ENCODE results near the gene TMEM266.

The TMEM266 gene

DNA sequence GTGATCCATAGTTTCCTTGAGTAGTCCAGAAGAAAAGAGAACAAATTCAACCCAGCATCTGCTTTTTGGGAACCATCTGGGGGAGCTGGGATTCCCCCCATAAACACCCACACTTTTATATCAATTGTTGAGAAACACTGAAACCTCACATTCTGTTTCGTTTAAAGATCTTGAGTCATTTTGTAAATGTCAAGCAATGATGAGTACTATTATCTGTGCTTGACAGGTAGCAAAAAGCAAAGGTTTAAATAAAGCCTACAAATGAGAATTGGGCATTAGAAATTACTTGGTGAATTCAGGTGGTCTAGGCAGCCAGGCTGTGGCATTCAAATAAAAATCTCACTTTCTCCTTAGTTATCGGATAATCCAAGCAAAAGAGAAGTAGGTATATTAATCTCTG, 75.7 kb downstream of the TMEM266 start:
- no peak for DNase-seq
- Histone ChIP-seq H3K9ac (ENCODE audit: low read length) (no peak overlapping the region), H3K27ac (ENCODE audit: low read length) (no peak overlapping the region), H3K9me2 (replicated peaks; ENCODE audit: insufficient read depth, low read length) (no peaks in the 10 kb centered on the region), H3K9me3 (replicated peaks; ENCODE audit: insufficient read depth, low read length) (no peaks in the 10 kb centered on the region), H3K79me2 (ENCODE audit: low read length) (no peaks in the 10 kb centered on the region), H3K36me3 (replicated peaks; ENCODE audit: insufficient read depth, low read length) (no peaks in the 10 kb centered on the region), H3K4me2 (ENCODE audit: low read depth, low read length) (no peak overlapping the region), H3F3A (ENCODE audit: insufficient read depth, low read length) (no peaks in the 10 kb centered on the region), H3K4me3 (ENCODE audit: low read length) (no peak overlapping the region), H3K4me1 (ENCODE audit: low read length) (no peaks in the 10 kb centered on the region), H2AFZ (ENCODE audit: low read length) (no peak overlapping the region), H3K27me3 (replicated peaks; ENCODE audit: insufficient read depth, low read length) (no peaks in the 10 kb centered on the region), H4K20me1 (ENCODE audit: insufficient read depth, low read length) (no peaks in the 10 kb centered on the region)
- TF ChIP-seq EZH2phosphoT487 (IDR thresholded peaks at IDR 0.05; ENCODE audit: low read length): no peak
- TF ChIP-seq, protein P1, sequence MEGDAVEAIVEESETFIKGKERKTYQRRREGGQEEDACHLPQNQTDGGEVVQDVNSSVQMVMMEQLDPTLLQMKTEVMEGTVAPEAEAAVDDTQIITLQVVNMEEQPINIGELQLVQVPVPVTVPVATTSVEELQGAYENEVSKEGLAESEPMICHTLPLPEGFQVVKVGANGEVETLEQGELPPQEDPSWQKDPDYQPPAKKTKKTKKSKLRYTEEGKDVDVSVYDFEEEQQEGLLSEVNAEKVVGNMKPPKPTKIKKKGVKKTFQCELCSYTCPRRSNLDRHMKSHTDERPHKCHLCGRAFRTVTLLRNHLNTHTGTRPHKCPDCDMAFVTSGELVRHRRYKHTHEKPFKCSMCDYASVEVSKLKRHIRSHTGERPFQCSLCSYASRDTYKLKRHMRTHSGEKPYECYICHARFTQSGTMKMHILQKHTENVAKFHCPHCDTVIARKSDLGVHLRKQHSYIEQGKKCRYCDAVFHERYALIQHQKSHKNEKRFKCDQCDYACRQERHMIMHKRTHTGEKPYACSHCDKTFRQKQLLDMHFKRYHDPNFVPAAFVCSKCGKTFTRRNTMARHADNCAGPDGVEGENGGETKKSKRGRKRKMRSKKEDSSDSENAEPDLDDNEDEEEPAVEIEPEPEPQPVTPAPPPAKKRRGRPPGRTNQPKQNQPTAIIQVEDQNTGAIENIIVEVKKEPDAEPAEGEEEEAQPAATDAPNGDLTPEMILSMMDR (IDR thresholded peaks at IDR 0.05; ENCODE audit: low read length): no peak
- TF ChIP-seq EZH2 (optimal IDR thresholded peaks at IDR 0.05; ENCODE audit: low read depth, low read length): no peak

DNA sequence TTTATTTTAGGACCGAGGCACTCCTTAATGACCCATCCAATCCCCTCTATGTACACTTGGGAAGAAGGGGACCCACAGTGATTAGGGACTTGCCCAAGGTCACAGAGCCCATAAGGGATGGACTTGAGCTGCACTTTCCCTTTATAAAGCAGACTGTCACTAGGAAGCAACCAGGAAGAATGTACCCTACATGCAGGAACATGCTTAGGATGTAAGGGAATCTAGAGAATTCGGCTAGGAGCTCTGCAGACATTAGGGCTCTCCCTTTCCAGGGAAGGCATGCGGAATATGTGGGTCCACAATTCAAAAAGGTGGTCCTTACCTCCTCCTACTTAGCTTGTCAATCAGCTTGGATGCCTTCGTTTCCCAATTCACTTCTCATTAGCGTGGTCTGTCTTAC, 78.7 kb downstream of the TMEM266 start:
- Histone ChIP-seq H3K4me1 (ENCODE audit: low read length) (no peaks in the 10 kb centered on the region), H3K36me3 (replicated peaks; ENCODE audit: insufficient read depth, low read length) (no peaks in the 10 kb centered on the region), H3F3A (ENCODE audit: insufficient read depth, low read length) (no peaks in the 10 kb centered on the region), H3K9me3 (replicated peaks; ENCODE audit: insufficient read depth, low read length) (no peaks in the 10 kb centered on the region), H4K20me1 (ENCODE audit: insufficient read depth, low read length) (no peaks in the 10 kb centered on the region), H3K79me2 (ENCODE audit: low read length) (no peaks in the 10 kb centered on the region), H3K9ac (ENCODE audit: low read length) (no peak overlapping the region), H3K4me3 (ENCODE audit: low read length) (no peak overlapping the region), H3K27me3 (replicated peaks; ENCODE audit: insufficient read depth, low read length) (no peaks in the 10 kb centered on the region), H3K4me2 (ENCODE audit: low read depth, low read length) (no peak overlapping the region), H2AFZ (ENCODE audit: low read length) (no peak overlapping the region), H3K27ac (ENCODE audit: low read length) (no peak overlapping the region), H3K9me2 (replicated peaks; ENCODE audit: insufficient read depth, low read length) (no peaks in the 10 kb centered on the region)
- no peak for DNase-seq
- TF ChIP-seq EZH2phosphoT487 (IDR thresholded peaks at IDR 0.05; ENCODE audit: low read length): no peak
- TF ChIP-seq EZH2 (optimal IDR thresholded peaks at IDR 0.05; ENCODE audit: low read depth, low read length): no peak
- TF ChIP-seq, protein P1 (IDR thresholded peaks at IDR 0.05; ENCODE audit: low read length): no peak

DNA sequence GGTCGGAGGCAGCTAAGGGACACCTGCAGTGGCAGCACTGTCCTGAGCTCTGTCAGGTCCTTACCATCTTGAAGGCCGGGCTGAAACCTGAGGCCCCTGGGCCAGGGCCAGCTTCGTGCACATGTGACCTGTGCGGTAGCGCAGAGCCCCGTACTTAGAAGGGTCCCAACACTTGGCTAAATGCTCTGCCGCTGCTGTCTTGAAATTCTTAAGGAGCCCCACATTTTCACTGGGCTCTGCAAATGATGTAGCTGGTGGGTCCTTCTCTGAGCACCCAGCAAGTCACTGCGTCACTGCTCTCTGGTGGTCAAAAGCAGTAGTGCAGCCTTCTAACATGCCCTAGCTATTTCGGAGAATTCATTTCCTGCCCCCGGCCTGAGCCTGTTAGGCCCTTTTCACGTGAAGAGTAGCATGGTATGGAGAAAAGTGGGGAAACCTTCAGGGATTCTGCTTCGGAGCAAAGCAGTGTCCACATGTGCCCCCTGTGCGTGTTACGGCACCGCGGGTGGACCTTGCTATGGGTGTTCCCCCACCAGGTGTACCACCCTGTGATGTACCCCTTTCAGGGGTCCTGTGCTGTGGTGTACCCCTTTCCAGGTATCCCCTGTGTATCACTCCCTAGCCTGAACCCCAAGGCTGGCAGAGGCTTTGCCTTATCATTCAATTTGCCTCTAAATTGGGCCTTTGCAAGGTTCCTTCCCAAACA, 79.7 kb downstream of the TMEM266 start:
- Histone ChIP-seq H3K4me1 (ENCODE audit: low read length) (no peaks in the 10 kb centered on the region), H3F3A (ENCODE audit: insufficient read depth, low read length) (no peaks in the 10 kb centered on the region), H2AFZ (ENCODE audit: low read length) (no peak overlapping the region), H3K36me3 (replicated peaks; ENCODE audit: insufficient read depth, low read length) (no peaks in the 10 kb centered on the region), H3K27ac (ENCODE audit: low read length) (no peak overlapping the region), H3K4me3 (ENCODE audit: low read length) (no peak overlapping the region), H3K4me2 (ENCODE audit: low read depth, low read length) (no peak overlapping the region), H3K9me2 (replicated peaks; ENCODE audit: insufficient read depth, low read length) (no peaks in the 10 kb centered on the region), H4K20me1 (ENCODE audit: insufficient read depth, low read length) (no peaks in the 10 kb centered on the region), H3K9ac (ENCODE audit: low read length) (no peak overlapping the region), H3K27me3 (replicated peaks; ENCODE audit: insufficient read depth, low read length) (no peaks in the 10 kb centered on the region), H3K79me2 (ENCODE audit: low read length) (no peaks in the 10 kb centered on the region), H3K9me3 (replicated peaks; ENCODE audit: insufficient read depth, low read length) (no peaks in the 10 kb centered on the region)
- DNase-seq: peak; percentile 78
- TF ChIP-seq EZH2phosphoT487 (IDR thresholded peaks at IDR 0.05; ENCODE audit: low read length) (no peak), EZH2 (optimal IDR thresholded peaks at IDR 0.05; ENCODE audit: low read depth, low read length) (no peak)
- TF ChIP-seq, protein P1 (IDR thresholded peaks at IDR 0.05; ENCODE audit: low read length): peak; percentile 93

All from MM.1S (cell line).